ENCODE data around the gene TRIM25. TPM values are rescaled to one million over a fixed set of nuclear protein-coding genes. Genes with fewer than 3 reads are reported as not detected.

TRIM25 gene, protein sequence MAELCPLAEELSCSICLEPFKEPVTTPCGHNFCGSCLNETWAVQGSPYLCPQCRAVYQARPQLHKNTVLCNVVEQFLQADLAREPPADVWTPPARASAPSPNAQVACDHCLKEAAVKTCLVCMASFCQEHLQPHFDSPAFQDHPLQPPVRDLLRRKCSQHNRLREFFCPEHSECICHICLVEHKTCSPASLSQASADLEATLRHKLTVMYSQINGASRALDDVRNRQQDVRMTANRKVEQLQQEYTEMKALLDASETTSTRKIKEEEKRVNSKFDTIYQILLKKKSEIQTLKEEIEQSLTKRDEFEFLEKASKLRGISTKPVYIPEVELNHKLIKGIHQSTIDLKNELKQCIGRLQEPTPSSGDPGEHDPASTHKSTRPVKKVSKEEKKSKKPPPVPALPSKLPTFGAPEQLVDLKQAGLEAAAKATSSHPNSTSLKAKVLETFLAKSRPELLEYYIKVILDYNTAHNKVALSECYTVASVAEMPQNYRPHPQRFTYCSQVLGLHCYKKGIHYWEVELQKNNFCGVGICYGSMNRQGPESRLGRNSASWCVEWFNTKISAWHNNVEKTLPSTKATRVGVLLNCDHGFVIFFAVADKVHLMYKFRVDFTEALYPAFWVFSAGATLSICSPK
- total RNA-seq = 23.2 and 23.8 TPM in 2 replicates

DNA sequence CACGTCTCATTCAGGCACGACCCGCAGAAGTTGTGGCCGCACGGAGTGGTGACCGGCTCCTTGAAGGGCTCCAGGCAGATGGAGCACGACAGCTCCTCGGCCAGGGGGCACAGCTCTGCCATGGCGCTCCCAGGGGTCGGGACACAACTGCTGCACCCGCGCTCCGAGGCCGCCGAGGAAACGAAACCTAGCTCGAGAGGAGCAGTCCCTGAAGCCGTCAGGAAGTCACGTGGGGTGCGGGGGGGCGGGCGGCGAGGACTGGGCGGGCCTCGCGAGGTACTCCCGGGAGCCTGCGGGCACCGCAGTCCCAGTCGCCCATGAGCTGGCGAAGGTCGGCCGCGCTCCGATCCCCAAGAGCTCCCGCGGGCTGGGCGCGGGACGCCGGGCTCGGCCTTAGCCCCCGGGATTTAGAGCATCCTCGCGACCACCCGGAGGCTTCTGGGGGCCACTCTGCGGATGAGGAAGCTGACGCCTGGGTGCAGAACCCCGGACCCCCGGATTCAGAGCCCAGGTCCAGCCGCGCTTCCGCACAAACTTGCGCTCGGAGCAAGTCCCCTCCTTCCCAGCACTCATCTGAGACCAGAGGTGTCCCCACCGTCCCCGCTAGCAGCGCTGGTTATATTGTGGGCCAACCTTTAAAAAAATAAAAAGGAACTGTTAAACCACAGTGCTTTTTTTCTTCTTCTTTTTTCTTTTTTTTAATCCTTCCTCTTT is at the start of gene TRIM25:
Gene TRIM25 (minus strand): TSS at position 183 of the 714 bp plus-strand sequence. CDS start 61 bp downstream, at position 122.

DNA sequence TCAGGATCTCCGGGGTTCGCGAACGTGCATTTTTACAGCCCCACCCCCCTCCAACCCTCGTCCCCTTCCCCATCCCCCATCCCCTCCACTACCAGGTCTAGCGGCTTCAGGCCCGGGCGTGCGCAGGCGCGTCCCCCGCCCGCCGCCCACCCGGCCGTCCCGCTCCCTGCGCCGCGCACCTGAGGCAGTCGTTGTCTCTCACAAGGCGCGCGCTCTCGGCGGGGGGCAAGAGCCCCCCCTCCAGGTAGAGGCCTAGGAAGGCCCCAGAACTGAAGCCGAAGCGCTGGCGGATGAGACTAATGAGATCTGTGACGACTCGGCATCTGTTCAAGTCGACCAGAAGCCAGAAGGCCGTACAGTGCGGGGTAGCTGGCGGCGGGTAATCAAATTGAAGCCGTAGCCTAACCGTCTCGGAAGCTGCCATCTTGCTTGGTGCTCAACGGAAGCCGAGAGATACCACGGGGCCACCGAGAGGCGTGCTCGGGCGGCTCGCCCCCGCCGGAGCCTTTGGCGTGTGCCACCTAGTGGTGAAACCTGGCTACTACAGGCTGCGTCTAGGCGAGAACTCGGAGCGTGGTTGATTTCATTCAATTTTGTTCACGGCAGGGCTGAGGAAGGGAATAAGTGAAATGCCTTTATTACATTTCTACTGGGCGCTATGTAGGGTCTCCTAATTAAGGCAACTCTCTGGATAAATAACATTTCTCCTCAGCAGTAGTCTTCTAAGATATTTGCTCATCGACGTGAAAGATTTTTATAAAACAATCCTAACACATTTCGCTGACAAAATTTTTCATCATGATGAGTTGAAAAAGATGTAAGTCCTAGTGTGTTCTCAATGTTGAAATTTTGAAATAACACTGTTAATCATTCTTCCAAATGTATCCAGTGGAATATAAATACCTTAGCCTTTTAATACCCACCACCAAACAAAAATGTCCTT is 47.0 kb upstream of the TRIM25 start, which contains the start of gene COIL:
Gene COIL (minus strand): TSS at position 455 of the 943 bp plus-strand sequence. CDS start 31 bp downstream, at position 424.

Other genes starting within 250 kb of the TRIM25 start
- gene C17orf67, start 80.1 kb downstream of the TRIM25 start, total RNA-seq = 0.71 and 0.74 TPM in 2 replicates
- 4.8 and 5.2 TPM in 2 replicates for gene DGKE, start 79.9 kb downstream of the TRIM25 start, total RNA-seq
- 9.7 and 13.1 TPM in 2 replicates for gene COIL, start 47.0 kb upstream of the TRIM25 start, total RNA-seq
- gene SCPEP1, start 64.1 kb upstream of the TRIM25 start, total RNA-seq = 49.2 and 55.7 TPM in 2 replicates
- gene AKAP1, start 171.2 kb upstream of the TRIM25 start, total RNA-seq = 5.8 and 12.5 TPM in 2 replicates